AG04449 (cell line): ENCODE measurements around the gene FREM1.

Source experiments
- CTCF ChIA-PET: fragments of 350-600 bp; formaldehyde crosslinking; extraction: SDS; loops from one replicate; lab custom pipeline; 2021; ENCODE audit warnings: antibody characterized with exemption; lab: Yijun Ruan, JAX
- POLR2A ChIA-PET: fragments of 400-600, 350-600 bp; formaldehyde crosslinking; extraction: SDS; loops from one replicate; lab custom pipeline; 2020; ENCODE audit warnings: antibody characterized with exemption, inconsistent platforms; lab: Yijun Ruan, JAX
- DNase-seq: peaks from one replicate; pipeline ENCODE4 v3.0.0-alpha.2; 2010; ENCODE audit warnings: low read depth, low spot score
- H3K4me3 ChIP-seq: 2 replicates; pipeline ENCODE4 v1.5.1; 2011; ENCODE audit warnings: low read depth, mild to moderate bottlenecking, control low read depth, low read length
- TF ChIP-seq, protein P1 (sequence below): IDR thresholded peaks from one replicate; pipeline ENCODE4 v1.5.1; 2011; ENCODE audit warnings: mild to moderate bottlenecking, moderate library complexity, low read length, control low read depth, inconsistent platforms; ENCODE audit not compliant: insufficient read depth; ENCODE audit errors: missing control alignments

Gene FREM1

DNA sequence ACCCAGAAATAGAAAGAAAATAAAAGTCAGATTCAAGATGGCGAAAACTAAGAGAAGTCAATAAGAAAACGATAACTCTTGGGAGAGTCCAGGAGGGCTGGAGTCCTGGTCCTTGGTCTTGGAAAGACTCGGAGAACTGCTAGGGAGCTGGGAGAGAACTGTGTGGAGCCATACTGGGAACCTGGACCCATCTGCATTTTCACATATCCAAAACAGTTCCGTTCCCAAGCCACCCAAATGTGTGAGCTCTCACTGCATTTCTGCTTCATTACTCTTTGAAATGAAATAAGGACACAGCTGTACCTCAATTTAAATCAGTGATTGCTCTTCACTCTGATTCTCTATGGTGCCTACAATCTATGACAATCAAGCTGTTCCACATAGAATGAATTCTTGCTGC, 119.6 kb downstream of the FREM1 start:
- CTCF ChIA-PET = no interaction called here

DNA sequence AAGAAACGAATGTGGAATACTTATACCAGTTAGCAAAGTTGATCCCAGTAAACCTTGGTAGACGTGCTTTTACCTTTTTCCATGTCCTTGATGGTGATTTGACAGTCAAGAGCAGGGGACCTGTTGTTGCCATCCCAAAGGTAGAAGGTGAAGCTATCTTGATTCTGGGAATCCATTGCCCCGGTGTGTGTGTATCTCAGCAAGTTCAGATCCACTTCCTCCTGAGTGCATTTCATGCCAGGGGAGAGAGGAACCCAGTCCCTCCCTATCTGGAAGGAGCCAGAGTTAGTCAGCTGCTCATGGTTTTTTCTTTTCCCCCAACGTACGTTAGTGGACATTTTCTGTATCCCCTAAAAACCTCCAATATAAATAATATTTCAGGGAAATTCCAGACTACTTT, 121.4 kb downstream of the FREM1 start:
- no peak overlapping the region for H3K4me3 ChIP-seq
- TF ChIP-seq, protein P1, sequence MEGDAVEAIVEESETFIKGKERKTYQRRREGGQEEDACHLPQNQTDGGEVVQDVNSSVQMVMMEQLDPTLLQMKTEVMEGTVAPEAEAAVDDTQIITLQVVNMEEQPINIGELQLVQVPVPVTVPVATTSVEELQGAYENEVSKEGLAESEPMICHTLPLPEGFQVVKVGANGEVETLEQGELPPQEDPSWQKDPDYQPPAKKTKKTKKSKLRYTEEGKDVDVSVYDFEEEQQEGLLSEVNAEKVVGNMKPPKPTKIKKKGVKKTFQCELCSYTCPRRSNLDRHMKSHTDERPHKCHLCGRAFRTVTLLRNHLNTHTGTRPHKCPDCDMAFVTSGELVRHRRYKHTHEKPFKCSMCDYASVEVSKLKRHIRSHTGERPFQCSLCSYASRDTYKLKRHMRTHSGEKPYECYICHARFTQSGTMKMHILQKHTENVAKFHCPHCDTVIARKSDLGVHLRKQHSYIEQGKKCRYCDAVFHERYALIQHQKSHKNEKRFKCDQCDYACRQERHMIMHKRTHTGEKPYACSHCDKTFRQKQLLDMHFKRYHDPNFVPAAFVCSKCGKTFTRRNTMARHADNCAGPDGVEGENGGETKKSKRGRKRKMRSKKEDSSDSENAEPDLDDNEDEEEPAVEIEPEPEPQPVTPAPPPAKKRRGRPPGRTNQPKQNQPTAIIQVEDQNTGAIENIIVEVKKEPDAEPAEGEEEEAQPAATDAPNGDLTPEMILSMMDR = no peak
- POLR2A ChIA-PET = no interaction called here
- no peak for DNase-seq
- CTCF ChIA-PET = interaction anchor here (1.3 to 2.1 kb wide), 2 partner anchors 9 to 20 kb away, joined by 3 to 9 read pairs; no protein-coding TSS in a partner anchor

More for the DNA sequence above, 119.6 kb downstream of the FREM1 start:
- H3K4me3 ChIP-seq = no peak overlapping the region
- POLR2A ChIA-PET = no interaction called here
- TF ChIP-seq, protein P1 = no peak
- no peak for DNase-seq

DNA sequence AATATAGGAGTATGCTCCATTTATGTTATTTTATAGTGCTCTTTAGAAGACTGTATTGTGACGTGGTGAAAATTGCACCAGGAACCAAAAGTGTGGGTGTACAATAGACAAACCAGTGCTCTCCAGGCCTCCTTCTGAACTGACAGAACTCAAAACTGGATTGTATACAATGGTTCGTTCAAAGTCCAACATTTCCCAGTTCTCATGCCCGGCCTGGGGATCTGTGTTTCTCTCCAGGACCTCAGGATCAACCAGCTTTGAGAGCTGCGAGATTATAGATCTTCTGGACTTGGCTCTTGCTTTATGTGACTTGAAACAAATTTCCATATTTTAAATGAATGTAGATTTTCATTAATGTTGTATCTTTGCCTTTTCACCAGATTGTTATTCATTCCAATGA, 126.9 kb downstream of the FREM1 start:
- POLR2A ChIA-PET = no interaction called here
- TF ChIP-seq, protein P1 = no peak
- CTCF ChIA-PET = interaction anchor here (2.5 kb wide), 1 partner anchor 14 kb away, joined by 12 read pairs; no protein-coding TSS in a partner anchor
- no peak for DNase-seq
- no peak overlapping the region for H3K4me3 ChIP-seq

DNA sequence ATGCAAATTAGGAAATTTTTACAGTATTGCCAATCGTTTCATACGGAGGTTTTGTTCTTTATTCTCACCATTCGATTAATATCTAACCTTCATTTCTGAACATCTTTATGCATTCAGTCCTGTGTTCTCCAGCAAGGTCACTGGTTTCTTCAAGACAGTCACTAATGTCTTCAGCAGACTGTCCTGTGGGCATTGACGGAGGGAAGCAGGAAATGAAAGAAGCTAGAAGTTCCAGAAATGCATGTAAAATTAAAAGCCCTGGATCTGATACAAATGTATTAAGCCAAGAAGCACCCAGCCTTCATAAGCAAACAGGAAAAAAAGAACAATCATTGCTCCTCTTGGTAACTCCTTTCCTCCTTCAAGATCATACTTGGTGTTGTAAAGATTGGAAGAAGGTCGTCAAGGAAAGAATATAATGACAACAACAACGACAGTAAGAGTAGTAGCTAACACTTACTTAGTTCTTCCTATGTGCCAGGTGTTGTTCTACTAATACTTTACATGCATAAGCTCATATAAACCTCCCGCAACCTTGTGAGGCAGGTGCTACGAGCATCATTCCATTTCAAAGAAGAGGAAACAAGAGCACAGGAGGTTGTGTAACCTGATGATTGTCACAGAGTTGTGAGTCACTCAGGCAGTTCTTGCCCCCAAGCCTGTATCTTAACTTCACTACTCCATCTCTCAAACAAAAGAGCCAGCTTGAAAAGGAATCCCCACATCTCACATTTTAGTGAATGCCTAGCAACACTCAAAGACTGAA, 127.8 kb downstream of the FREM1 start:
- H3K4me3 ChIP-seq = no peak overlapping the region
- CTCF ChIA-PET = interaction anchor here (2.5 kb wide), 1 partner anchor 13 kb away, joined by 12 read pairs; no protein-coding TSS in a partner anchor
- POLR2A ChIA-PET = no interaction called here
- TF ChIP-seq, protein P1 = no peak
- DNase-seq = no peak

DNA sequence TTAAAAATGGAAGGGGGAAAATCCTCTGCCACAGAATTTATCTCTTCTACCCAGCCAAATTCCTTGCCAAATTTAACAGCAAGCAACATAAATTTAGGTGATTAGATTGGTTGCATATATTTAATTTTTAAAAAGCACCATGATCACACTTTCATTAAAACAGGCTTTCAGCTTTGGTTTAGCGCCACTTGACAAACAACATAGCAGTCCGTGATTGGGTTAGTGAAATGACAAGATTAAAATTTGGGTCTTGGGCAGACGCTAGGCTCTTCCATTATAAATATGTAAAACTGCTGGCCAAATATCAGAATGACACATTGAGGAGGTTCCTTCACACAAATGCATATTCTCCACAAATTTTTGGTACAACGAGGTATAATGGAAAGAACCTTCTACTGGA, 129.5 kb downstream of the FREM1 start:
- TF ChIP-seq, protein P1 = no peak
- DNase-seq = no peak
- no peak overlapping the region for H3K4me3 ChIP-seq
- POLR2A ChIA-PET = no interaction called here
- CTCF ChIA-PET = interaction anchor here (1.6 to 5.1 kb wide), 2 partner anchors 9 to 13 kb away, joined by 4 to 24 read pairs; no protein-coding TSS in a partner anchor

DNA sequence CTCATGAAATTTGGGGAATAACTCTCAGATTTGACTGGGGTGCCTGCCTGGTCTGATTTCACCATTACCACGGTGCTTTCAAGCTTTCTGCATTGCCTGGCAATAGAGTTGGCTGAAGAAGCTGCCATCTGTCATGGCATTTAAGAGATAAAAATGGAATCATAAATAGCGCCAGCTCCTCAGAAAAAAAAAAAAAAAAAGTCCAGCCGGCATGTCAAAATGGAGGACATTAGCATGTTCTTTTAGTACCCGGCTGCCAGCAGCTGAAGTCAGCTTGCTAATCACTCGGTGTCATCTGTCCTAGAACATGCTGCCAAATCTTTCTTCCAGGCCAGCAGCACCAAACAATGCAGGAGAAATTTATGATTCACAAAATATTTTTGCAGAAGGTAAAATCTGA, 130.0 kb downstream of the FREM1 start:
- H3K4me3 ChIP-seq = no peak overlapping the region
- ChIA-PET CTCF (interaction anchor here (1.2 to 5.1 kb wide), 3 partner anchors 9 to 13 kb away, joined by 3 to 24 read pairs (median 4); no protein-coding TSS in a partner anchor), POLR2A (no interaction called here)
- DNase-seq = no peak
- TF ChIP-seq, protein P1 = no peak
